NCI-H2196 treated with DMSO at 0.1 percent for 48 hours (cell line): ENCODE measurements around the gene MAP2K6.
"Not testable (repeated sequence)": the region's sequence is repeated elsewhere in the genome, so short reads cannot be mapped to it uniquely, and the experiment has no call there.

Source experiments
- DNase-seq: peaks from one replicate; lab custom pipeline; 2025; ENCODE audit not compliant: unreplicated experiment; lab: John Stamatoyannopoulos, UW

The MAP2K6 gene

GRCh38 chr17:69454051-69454450, 39.6 kb downstream of the MAP2K6 start:
- DNase-seq: no peak

GRCh38 chr17:69455040-69455439, 40.5 kb downstream of the MAP2K6 start:
- no peak for DNase-seq

- no peak for DNase-seq
Measured at GRCh38 chr17:69457603-69458002, 43.1 kb downstream of the MAP2K6 start.

DNA sequence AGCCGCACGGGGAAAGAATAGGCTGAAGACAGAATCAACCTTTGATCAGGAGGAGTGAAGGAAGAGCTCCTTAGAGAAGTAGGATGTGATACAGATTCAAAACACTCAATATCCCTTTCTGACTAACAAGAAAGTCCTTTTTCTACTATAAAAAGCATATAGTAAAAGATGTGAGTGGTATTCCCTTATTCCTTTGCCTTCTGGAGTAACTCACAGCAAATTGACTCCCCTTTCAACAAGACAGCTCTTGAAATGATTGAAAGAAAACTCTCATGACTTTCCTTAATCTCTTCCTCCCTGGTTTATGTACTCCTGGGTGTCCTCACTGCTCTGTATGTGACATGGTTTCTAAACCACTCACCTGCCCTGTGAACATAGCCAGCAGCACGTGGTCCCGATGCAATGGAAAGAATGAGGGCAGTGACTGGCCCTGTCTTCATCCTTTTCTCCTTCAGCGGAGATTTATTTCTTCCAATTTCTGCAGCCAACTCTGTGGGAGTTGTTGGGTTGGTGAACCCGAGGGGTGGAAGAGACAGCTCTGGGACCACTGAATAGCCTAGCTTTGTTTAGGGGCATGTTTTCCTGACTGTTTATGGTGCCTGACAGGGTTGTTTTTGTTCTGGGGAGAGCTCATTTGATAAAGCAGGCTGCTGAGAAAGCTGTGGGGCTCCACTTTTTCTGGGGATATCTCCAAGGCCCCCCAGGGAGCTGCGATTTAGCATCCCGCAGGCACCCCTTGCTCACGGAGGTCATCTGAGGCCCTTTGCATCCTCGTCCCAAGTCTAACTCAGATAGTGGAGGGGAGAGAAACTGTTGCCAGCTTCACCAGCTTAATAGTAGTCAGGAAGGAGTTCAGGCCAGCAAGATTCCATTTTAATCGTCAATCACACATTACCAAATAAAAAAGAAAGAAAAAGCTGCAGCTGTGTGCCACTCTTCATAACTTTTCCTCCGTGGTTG, 46.7 kb downstream of the MAP2K6 start:
- DNase-seq: no peak

DNA sequence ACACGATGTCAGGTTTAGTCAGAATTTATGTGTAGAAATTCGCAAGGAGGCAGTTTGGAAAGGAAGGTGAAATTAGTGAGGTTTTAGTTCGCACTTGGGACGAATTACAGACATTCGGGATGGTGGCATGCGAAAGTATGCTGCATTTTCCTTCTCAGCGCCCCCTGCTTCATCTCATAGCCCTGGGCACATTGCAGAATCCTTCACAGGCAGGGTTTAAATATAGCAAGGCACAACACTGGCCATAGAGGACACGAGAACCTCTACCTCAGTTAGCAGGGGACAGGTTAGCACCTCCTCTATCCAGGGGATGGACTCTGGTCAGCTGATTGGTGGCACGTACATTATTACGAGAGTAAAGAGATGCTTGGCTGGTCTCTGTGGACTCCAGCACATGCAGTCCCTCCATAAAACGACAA, 47.5 kb downstream of the MAP2K6 start:
- DNase-seq: no peak

DNA sequence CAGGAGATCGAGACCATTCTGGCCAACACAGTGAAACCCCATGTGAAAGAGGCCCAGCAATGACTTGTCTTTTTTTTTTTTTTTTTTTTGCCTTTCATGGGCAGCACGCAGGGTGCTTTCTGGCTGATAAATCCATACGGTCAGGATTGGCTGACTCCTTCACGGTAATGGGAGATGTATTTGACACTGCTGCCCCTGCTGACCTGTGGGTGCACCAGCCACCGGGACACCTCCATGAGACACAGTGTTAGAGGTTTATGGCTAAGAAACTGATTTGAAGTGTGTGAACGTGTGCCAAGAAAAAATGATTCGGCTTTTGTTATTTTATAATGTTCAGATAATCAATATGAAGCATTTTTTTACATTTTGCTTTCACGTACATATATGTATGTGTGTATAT, 48.4 kb downstream of the MAP2K6 start:
- no peak for DNase-seq

DNA sequence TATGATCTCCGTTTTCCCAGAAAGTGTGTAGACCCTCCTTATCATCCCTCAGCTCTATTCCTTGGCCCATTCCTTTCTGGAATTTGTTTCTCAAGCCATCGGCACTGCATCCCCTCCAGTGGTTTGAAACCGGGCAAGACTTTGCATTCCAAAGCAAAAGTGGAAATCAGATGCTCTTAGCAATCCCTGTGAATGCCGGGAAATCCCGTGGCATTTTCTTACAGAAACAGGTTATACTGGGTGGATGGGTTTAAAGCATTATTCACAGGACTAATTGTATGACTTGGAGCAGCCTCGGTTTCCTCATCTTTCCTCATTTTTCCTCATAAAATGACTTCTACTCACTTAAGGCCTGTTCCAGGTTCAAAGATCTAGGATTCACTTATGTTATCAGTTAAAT, 52.0 kb downstream of the MAP2K6 start:
- no peak for DNase-seq

DNA sequence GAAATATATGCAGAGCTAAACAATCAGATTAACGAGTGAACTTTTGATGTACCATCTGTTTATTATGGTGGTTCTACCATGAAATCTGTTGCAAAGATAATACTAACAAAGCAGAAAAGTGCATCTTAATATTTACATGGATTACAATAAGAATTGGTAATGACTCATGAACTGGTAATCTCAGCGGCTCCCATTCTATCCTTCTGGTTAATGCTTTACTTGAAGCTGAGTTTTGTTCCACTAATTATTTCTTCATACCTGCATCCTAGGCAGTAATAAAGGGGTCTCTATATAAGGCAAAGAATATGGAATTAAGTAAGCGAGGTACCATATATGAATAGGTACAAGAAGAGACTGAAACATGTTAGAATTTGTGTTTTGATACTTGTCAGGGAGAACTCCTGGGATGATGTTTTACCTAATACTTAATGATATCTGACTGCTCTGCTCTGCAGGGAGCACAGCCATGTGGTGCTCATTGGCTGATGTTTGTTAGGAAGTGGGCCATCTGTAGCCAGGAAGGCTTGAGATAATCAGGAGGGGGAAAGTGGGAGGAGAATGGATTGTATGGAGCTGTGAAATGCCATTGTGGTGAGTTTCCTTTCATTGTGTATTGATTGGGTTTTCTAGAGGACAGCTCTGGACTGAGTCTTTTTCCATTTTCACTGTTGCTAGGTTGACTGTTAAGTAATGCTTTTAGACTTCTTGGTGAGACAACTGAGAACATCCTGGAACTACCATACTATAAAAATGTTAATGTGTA, 52.6 kb downstream of the MAP2K6 start:
- no peak for DNase-seq

GRCh38 chr17:69468207-69468606, 53.7 kb downstream of the MAP2K6 start:
- DNase-seq: no peak

- DNase-seq: no peak
Measured at GRCh38 chr17:69470702-69471101, 56.2 kb downstream of the MAP2K6 start.

GRCh38 chr17:69471406-69471805, 56.9 kb downstream of the MAP2K6 start:
- no peak for DNase-seq

GRCh38 chr17:69473841-69474831, 59.6 kb downstream of the MAP2K6 start:
- no peak for DNase-seq

DNA sequence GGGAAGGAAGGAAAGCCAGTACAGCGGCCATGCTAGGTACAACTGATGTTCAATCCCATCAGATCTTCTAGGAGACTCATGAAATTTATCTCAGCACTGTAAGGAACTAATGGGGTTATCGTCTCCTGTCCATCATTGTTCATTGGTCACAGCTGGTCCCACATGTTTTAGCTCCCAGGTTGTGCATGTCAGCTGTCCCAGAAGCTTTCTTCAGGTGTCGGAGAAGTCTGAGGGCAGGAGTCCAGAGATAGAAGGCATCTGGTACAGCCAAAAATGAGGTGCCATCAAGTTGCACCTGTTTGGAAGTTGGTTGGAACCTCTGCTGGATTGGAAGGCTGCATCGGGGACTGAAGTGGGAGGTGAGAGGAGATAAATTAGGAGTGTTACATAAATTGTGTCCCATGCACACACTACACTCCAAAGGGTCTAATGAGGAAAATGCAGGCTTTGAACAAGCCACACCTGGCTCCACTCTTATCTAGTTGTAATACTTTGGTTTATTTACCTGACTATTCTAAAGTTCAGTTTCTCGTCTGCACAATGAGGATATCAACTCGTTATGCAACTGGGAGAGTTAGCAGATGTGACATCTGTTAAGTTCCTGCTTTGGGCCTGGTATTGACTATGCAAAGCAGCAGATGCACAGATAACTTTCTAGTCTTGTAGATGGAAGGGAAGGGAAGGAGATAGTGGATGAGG, 62.9 kb downstream of the MAP2K6 start:
- DNase-seq: no peak

GRCh38 chr17:69477903-69478266, 63.4 kb downstream of the MAP2K6 start:
- no peak for DNase-seq

DNA sequence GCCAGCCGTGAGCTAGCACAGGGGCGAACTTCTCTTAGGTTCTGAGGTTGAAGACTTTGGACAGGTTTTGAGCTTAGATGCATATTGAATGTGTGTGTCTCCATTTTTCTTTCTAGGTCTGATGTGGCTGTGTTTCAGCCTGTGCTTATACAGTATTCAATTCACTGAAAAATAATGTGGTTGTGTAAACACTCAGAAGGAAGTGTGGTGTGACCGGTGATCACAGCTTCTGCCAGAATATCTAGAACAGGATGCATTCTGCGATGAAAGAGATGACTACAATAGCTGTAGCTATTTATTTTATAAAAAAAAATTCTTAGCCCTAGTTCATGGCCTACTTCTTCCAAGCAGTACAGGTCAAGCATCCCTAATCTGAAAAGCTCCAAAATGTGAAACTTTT, 64.4 kb downstream of the MAP2K6 start:
- DNase-seq: no peak

GRCh38 chr17:69479756-69480155, 65.3 kb downstream of the MAP2K6 start:
- not testable (repeated sequence) for DNase-seq

- peak; percentile 22 for DNase-seq
Measured at GRCh38 chr17:69480245-69480644, 65.7 kb downstream of the MAP2K6 start.

GRCh38 chr17:69485251-69485661, 70.8 kb downstream of the MAP2K6 start:
- DNase-seq: no peak

DNA sequence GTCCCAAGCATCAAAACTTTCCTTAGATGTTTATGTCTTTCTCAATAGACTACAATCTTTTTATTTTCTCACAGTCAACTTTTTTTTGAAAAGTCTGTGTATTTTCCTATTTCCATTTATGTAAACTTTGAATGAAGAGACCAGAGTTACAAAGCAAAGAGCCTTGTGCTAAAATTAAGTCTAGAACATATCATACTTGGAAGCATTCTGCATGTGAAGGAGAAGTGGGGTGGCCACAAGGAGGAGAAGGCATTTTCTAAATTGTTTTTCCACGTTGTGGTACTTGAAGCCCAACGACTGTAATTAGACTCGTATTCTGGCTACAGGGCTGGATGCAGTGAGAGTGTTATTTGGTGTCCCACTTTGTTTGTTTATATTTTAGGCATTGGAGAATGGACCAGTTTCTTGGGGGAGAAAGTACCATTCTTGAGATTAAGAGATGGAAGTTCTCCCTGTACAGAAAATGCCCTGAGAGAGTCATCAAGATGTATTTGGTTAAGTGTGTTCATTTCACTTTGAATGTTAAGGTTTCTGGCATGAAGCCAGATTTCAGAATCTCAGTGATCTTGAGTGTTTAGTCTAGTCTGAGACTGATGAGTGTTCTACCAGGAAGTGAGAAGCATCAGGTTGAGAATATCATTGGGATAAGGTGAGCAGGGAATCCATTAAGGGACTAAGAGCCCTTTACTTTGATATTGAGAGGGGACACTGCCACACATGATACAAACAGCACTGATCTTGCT, 71.6 kb downstream of the MAP2K6 start:
- DNase-seq: no peak
